ENCODE results near the gene CYP3A7.
"Not testable (repeated sequence)": the region's sequence is repeated elsewhere in the genome, so short reads cannot be mapped to it uniquely, and the experiment has no call there.

Gene CYP3A7

DNA sequence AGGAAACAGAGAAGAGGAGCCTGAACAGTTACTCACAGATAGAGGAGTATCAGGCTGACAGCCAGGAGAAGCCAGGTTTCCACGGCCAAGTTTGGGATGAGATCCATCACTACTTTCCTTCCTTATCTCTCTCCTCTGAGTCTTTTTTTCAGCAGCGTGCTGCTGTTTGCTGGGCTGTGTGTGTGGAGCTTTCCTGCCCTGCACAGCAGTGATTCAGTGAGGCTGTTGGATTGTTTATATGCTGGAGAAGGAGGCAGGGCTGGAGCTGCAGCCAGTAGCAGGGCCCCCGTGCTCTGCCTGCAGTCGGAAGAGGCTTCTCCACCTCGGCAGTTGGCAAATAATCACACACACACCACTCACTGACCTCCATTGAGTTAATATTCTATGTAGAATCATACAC lies at the start of gene CYP3A7:
CYP3A7 (minus strand) TSS at position 210 of the 400 bp plus-strand sequence; CDS start at position 107, 103 bp downstream.
- DNase-seq (ENCODE audit: low read depth in 2 of 2, low spot score in 1 of 2): no peak

DNA sequence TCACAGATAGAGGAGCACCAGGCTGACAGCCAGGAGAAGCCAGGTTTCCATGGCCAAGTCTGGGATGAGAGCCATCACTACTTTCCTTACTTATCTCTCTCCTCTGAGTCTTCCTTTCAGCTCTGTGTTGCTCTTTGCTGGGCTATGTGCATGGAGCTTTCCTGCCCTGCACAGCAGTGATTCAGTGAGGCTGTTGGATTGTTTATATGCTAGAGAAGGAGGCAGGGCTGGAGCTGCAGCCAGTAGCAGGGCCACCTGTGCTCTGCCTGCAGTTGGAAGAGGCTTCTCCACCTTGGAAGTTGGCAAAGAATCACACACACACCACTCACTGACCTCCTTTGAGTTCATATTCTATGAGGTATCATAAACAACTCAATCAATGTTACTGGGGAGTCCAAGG lies 49.0 kb upstream of the CYP3A7 start, which contains the start of gene CYP3A4:
CYP3A4 (minus strand) TSS at position 178 of the 400 bp plus-strand sequence; CDS start at position 75, 103 bp downstream.
- no peak for DNase-seq (ENCODE audit: low read depth in 2 of 2, low spot score in 1 of 2)

DNA sequence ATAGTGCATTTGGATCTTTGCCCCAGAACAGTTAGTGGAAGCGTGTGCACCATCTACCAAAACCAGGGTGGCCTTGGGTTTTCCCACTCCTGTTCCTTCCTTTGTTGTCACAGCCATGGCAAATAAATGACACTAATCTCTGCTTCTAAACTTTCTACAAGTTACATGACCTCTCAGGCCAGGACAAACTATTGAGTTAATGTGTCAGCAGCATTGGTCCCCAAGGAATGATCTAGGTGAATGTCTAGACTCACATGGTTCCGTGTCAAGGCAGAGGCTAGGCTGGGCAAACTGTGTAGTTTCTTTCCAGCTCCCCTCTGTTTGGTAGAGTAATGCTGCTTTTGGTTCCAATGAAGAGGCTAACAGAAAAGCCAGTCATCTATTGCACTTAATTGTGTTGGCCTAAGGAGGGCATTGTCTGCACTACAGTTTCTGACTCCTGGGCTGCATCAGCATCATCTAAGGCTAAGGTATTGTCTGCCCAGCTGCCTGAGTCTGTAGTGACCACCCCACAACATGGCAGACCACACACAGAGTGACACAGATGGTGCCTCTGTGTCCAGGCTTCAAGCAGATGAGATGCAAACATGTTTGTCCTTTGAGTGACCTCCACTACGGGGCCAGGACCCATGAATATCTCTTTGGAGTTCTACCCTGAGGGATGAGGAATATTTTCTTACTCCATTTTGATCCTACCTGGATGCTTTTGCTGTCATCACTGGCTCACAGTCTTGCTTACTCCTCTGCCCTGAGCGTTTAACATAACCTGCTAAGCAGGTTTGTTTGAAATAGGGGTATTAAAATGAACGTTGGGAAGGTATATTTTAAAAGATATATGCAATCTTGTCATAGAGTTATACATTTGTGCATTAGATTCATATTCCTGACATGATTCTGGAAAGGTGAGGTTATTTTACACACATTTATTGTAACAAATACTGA lies 47.3 kb upstream of the CYP3A7 start:
- no peak for DNase-seq (ENCODE audit: low read depth in 2 of 2, low spot score in 1 of 2)

DNA sequence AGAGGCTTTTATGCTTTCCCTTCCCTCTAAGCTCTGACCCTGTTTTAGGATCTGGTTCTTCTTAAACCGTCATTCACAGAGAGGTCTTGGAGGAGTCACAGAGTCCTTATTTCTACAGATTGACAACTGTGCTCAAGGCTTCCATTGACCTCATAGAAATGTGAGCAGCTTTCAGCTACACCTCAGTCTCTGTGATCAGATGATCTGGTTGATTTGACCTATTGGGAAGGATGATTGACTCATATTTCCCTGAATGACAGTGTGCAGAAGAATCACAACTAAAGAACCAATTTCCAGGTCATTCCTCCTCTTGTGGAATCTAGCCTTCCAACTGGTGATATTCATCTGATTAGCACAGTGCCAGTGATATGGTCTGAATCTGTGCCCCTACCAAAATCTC lies 45.6 kb upstream of the CYP3A7 start:
- no peak for DNase-seq (ENCODE audit: low read depth in 2 of 2, low spot score in 1 of 2)

DNA sequence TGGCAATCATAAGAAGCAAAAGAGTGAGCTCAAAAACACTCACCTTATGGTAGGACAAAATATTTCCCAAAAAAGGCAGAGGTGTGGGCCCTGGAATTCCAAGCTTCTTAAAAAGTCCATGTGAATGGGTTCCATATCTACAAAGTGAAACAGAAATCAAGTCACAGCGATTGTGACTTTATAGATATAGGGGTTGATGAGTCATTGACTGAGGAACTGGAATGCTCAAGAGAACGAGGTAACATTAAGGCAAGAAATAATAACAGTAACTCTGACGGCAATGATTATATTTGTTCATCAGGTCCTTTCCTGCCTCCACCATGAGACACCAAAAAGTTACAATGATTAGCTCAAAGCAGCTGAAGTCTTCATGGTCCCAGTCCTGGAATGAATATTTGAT lies 45.0 kb upstream of the CYP3A7 start:
- no peak for DNase-seq (ENCODE audit: low read depth in 2 of 2, low spot score in 1 of 2)

DNA sequence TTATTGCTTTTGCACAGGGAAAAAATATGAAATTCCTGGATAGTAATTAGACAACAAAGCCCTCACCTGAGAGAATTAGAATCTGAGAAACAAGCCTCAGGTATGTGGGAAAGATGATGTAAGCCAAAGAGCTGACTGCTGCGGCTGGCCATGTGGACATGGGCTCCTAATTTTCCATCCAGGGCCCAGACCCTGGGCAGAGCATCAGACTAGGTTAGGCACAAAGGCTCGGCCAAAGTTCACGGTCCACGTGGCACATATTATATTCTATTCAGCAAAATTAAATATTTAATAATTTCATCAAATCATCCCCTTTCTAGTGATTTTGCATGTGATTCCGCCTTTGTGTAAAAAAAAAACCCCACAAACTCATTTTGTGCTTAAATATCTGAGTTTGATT lies 43.9 kb upstream of the CYP3A7 start:
- DNase-seq (ENCODE audit: low read depth in 2 of 2, low spot score in 1 of 2): no peak

DNA sequence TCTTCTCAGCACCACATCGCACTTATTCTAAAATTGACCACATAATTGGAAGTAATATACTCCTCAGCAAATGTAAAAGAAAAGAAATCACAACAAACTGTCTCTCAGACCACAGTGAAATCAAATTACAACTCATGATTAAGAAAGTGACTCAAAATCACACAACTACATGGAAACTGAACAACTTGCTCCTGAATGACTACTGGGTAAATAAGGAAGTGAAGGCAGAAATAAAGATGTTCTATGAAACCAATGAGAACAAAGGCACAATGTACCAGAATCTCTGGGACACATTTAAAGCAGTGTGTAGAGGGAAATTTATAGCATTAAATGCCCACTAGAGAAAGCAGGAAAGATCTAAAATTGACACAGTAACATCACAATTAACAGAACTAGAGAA lies 38.4 kb upstream of the CYP3A7 start:
- DNase-seq (ENCODE audit: low read depth in 2 of 2, low spot score in 1 of 2): not testable (repeated sequence)

DNA sequence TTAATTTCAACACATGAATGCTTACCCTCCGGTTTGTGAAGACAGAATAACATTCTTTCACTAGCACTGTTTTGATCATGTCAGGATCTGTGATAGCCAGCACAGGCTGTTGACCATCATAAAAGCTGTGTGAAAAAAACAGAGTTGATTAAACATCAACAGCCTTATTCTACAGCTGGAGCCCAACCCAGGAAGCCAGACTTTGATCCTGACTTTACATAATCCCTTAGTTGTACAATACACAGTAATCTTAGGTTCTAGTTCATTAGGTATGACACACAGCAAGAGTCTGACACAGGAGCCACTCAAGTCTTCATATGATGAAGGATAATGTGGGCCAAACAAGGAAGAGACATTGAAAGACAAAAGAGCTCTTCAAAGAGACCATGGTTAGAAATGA lies 37.6 kb upstream of the CYP3A7 start:
- DNase-seq (ENCODE audit: low read depth in 2 of 2, low spot score in 1 of 2): no peak

DNA sequence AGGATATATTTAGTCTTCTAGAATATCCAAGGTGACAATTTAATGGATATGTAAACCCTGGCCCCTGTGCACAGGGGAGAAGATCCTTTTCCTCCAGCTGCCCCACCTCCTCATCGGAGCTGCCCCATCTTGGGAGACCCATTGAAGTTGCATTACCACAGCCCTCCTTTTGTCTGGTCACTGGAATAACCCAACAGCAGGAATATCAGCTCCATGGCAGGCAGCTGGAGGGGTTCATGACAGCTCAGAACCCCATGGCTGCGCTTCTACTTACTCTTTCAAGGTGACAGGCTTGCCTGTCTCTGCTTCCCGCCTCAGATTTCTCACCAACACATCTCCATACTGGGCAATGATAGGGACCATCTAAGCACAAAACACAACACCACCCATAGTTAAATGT lies 34.5 kb upstream of the CYP3A7 start:
- not testable (repeated sequence) for DNase-seq (ENCODE audit: low read depth in 2 of 2, low spot score in 1 of 2)

DNA sequence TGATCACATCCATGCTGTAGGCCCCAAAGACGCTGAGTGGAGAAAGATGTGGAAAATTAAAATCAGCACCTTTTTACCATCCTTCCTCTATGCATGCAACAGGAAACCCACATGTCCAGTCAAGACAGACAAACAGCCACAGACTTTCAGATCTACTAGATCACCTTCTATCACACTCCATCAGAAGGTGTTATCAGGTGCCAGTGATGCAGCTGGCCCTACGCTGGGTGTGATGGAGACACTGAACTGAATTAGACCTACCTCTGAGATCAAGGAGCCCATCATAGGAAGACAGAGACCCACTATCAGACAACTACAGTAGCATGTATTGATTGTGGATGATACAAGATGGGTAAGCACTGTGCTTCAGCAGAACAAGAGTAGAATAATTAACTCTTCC lies 33.5 kb upstream of the CYP3A7 start:
- DNase-seq (ENCODE audit: low read depth in 2 of 2, low spot score in 1 of 2): no peak

DNA sequence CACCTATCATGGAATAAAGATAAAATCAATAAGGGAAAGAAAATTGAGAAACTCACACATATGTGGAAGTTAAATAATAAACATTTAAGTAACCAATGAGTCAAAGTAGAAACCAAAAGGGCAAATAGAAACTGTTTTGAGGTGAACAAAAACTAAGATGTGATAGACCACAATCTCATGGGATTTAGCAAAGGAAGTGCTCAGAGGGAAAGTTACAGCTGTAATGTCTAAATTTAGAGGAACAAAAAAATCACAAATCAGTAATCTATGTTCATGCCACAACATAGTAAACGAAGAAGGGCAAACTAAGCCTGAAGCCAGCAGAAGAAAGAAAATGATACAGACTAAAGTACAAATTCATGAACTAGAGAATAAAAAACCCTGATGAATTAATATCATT lies 32.7 kb upstream of the CYP3A7 start:
- DNase-seq (ENCODE audit: low read depth in 2 of 2, low spot score in 1 of 2): no peak

DNA sequence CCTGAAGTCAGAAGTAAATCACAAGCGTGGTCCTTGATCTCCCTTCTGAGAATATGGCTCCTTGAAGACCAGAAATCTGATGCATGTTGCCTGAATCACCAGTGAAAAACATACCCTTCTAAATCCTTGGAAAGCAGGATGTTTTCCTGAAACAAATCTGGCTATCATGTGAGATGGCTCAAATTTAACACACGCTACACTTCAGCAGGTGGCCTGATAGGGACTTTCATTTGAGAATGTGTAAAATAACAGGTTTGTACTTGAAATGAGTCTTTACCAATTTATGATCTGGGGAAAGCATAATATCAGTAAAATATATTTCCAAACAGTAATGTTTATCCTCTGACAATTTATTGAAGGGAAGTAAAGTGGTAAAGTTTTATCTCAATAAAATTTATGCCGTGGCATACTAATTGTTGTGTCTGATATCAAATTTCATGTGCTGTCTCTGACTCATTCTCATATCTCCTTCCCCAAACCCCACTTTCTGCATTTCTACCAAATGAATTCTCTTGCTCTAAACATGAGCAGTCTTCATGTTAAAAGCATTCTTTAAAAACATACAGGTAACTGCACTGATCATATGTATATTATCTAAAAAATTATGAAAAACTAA lies 31.6 kb upstream of the CYP3A7 start:
- DNase-seq (ENCODE audit: low read depth in 2 of 2, low spot score in 1 of 2): no peak

DNA sequence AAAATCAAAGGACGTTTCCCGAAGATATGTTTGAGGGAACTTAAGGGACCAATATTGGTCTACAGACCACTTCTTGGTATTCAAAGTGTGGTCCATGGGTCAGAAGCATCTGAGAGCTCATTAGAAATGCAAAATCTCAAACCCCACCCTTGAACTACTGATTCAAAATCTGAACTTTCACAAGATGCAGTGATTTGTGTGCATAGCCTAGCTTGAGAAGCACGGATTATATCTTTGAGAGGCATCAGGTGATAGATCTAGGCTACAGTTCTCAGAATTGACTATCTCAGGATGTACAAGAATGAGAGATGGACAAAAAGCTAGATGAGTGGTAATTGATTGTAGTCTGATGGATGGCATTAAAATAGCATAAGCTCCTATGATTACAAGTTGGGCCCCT lies 29.5 kb upstream of the CYP3A7 start:
- DNase-seq (ENCODE audit: low read depth in 2 of 2, low spot score in 1 of 2): no peak

DNA sequence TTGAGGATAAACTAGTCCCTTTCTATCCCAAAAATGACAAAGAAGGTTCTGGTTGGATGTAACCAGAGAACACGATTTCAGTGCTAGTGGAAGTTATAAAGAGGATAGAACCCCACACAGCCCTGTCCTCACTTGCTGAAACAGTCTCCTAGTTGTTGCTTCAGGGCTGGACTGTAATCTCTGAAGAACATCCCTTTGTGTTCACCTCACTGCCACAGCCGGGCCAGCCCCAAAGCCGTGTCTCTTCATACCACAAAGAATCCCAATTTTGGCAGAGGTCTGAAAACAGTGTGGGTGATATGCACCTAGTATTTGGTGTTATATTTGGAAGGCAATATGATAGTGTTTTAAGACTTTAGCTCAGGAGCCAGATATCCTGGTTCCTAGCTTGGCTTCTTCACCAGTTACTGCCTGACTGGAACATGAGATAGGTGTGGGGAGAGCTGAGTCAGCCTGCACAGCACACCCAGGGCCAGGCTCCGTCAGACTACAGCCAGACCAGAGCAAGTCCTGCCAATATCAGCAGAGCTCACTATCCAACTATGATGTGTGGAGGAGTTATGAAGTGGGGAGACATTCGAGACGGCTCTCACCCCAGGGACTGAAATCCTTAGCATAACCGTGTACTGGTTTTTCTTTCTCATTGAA lies 27.8 kb upstream of the CYP3A7 start:
- no peak for DNase-seq (ENCODE audit: low read depth in 2 of 2, low spot score in 1 of 2)

DNA sequence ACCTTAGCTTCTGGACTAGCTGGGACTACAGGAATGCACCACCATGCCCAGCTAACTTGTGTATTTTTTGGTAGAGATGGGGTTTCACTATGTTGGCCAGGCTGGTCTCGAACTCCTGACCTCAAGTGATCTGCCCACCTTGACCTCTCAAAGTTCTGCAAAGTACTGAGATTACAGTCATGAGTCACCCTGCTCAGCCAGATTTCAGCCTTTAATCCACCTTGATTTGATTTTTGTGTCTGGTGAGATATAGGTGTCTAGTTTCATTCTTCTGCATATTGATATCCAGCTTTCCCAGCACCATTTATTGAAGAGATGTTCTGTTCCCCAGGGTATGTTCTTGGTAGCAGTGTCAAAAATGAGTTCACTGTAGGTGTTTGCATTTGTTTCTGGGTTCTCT lies 20.1 kb upstream of the CYP3A7 start:
- no peak for DNase-seq (ENCODE audit: low read depth in 2 of 2, low spot score in 1 of 2)

DNA sequence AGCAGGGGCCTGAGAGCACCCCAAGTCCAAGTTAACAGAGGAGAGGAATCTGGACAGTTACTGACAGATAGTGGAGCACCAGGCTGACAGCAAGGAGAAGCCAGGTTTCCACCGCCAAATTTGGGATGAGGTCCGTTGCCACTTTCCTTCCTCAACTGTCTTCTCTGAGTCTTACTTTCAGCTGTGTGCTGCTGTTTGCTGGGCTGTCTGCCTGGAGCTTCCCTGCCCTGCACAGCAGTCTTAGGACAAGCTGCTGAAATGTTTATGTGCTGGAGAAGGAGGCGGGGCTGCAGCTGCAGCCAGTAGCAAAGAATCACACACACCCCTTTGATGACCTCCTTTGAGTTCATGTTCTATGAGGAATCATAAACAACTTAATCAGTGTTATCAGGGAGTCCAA lies 17.4 kb upstream of the CYP3A7 start:
- no peak for DNase-seq (ENCODE audit: low read depth in 2 of 2, low spot score in 1 of 2)

DNA sequence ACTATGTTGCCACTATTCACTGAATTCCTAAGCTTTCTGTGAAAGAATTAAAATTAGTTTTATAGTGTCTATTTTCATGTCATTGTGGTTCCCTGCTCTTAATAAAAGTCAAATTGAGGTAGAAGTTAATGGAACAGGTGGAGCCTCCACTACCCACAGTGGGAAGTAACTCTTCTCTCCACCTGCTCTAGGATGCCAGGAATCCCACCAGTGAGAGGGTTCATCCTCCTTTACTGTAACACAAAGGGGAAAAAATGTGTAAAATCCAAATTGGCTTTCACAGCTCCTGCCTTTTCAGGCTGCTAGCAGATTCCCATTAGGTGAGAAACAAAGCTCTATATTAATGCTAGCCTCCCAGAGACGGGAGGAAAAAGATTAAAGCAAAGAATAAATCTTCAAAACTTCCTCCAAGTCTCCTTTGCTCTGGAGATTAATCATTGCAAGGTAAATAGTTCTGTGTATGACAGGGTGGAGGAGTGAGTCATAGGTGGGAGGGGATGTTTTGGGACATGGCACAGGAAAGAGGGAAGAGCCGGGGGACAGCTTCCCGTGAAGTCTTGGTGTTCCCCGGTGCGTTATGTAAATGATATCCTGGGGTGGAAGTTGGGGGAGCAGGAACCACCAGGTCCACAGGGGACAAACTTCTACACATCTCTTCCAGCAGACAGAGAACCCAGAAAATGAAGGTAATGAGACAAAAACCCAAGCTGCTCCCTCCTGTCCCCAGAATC lies 16.5 kb upstream of the CYP3A7 start:
- not testable (repeated sequence) for DNase-seq (ENCODE audit: low read depth in 2 of 2, low spot score in 1 of 2)

DNA sequence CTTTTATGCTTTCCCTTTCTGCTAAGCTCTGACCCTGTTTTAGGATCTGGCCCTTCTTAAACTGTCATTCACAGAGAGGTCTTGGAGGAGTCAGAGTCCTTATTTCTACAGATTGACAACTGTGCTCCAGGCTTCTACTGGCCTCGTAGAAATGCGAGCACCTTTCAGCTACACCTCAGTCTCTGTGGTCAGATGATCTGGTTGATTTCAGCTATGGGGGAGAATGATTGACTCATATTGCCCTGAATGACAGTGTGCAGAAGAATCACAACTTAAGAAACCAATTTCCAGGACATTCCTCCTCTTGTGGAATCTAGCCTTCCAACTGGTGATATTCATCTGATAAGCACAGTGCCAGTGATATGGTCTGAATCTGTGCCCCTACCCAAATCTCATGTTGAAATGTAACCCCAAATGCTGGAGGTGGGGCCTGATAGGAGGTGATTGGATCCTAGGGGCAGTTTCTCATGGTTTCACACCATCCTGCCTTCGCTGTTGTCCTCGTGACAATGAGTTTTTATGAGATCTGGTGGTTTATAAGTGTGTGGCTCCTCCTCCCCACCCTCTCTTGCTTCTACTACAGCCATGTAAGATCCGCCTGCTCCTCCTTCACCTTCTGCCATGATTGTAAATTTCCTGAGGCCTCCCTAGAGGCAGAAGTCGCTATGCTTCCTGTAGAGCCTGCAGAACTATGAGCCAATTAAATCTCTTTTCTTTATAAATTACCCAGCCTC lies 14.0 kb upstream of the CYP3A7 start:
- no peak for DNase-seq (ENCODE audit: low read depth in 2 of 2, low spot score in 1 of 2)

DNA sequence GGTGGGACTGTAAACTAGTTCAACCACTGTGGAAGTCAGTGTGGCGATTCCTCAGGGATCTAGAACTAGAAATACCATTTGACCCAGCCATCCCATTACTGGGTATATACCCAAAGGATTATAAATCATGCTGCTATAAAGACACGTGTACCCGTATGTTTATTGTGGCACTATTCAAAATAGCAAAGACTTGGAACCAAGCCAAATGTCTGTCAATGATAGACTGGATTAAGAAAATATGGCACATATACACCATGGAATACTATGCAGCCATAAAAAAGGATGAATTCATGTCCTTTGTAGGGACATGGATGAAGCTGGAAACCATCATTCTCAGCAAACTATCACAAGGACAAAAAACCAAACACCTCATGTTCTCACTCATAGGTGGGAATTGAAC lies 11.9 kb upstream of the CYP3A7 start:
- DNase-seq (ENCODE audit: low read depth in 2 of 2, low spot score in 1 of 2): not testable (repeated sequence)

DNA sequence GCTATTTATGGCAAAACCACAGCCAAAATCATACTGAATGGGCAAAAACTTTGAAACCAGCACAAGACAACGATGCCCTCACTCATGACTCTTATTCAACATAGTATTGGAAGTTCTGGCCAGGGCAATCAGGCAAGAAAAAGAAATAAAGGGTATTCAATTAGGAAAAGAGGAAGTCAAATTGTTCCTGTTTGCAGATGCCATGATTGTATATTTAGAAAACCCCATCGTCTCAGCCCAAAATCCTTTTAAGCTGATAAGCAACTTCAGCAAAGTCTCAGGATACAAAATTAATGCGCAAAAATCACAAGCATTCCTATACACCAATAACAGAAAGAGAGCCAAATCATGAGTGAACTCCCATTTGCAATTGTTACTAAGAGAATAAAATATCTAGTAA lies 10.4 kb upstream of the CYP3A7 start:
- not testable (repeated sequence) for DNase-seq (ENCODE audit: low read depth in 2 of 2, low spot score in 1 of 2)

Measured in stimulated activated CD8-positive, alpha-beta memory T cell treated with anti-CD3 and anti-CD28 coated beads, Interleukin-4, amount 100 ng/mL, for 1 hour (primary cell).